ENCODE data around the gene MTIF3. TPM values are rescaled to one million over a fixed set of nuclear protein-coding genes. Genes with fewer than 3 reads are reported as not detected.
"Not testable (repeated sequence)": the region's sequence is repeated elsewhere in the genome, so short reads cannot be mapped to it uniquely, and the experiment has no call there.

The MTIF3 gene
- polyA plus RNA-seq, 1 donor: 91.3 TPM

DNA sequence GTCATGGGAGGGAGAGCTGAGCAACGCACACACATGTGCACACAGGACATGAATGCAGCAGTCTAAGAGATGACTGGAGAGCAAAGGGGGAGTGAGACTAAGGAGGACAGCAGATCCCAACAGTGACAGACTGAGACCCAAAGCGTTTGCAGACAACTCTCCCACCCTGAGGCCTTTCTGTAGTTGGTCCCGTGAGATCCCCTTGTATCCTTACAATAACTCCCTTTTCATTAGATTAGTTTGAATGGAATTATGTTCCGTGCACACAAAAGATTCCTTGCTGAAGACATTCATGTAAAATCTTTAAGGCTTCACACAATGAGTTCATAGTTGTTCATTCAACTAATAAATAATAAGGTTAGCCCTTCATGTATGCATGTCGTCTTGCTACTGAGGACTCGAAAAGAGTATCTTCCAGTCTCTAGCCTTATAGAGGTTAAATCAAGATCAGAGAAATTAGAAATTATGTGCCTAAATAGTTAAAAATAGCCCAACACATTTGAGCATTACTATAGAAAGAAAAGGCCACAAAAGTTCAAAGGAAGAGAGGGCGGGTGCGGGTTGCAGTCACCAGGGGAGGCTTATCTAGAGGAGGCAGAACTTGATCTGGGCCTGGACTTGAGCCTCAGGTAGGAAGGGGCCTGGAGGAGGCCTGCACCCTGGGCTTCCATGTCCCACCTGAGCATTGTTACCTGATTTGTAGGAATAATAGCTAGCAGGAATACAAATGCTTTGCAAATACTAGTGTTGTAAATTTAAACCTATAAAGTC is 29.1 kb downstream of the MTIF3 start:
- no peak for DNase-seq

DNA sequence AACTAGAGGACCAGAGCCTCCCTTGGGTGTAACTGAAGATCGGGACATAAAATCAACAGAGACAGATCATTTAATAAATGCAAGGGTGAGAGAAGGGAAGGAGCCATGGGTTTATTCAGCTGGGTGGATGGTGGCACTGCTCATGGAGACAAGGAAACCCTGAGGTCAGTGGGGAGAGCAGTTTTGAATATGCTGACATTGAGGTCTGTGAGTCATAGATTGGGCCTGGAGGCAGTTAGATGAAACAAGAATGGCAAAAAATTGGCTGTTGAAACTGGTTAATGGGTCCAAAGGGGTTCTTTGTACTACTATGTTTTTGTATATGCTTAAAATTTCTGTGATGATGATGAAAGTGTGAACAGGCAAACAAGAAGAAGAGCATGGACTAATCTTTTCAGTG is 31.0 kb downstream of the MTIF3 start:
- no peak for DNase-seq

DNA sequence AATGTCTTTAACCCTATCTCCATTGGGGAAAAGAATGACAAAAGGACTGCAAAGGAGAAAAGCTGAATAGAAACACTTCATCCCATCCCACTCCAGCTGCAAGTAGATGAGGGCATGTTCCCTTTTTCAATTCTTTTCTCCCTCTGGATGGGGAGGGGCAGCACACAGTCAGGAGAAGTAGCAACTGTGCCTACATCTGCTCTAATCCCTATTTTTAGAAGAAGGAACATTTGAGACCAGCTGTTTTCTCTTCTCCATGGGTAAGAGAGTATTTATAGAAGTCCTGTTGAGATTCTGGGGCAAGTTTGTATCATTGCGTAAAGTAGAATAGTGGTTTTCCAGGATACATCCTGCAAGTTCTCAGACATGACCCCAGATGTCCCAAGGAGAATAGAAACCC is 35.2 kb downstream of the MTIF3 start:
- DNase-seq: no peak

DNA sequence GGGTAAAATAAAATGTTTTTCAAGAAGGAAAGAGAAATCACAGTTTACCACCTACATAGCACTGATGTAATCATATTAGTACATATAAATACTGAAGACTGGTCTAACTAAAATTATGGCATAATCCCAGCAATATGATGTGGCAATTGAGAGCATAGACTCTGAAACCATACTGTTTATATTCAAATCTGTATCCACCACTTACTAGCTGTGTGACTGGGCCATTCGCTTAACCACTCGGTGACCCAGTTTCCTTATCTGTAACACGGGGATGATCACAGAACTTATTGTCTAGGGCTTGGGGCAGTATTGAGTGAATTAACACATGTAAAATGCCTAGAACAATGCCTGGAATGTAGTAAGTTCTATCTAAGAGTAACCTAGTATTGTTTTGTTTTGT is 39.0 kb downstream of the MTIF3 start:
- no peak for DNase-seq

DNA sequence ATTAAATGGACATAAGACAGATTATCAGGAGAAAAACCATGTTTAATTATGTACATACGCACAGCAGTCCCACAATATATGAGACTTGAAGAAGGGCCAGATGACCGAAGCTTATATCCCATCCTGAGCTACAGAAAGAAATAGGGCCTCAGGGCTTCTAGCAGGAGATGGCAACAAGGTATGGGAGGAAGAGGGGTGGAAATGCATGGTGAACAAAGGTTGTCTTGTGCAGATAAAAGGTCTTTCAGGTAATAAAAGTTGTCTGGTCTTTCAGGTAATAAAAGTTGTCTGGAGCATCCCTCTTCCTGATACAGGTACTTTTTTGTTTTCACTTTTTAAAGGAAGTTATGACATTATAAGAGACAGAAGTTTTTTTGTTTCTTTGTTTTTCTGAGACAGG is 41.4 kb downstream of the MTIF3 start:
- no peak for DNase-seq

DNA sequence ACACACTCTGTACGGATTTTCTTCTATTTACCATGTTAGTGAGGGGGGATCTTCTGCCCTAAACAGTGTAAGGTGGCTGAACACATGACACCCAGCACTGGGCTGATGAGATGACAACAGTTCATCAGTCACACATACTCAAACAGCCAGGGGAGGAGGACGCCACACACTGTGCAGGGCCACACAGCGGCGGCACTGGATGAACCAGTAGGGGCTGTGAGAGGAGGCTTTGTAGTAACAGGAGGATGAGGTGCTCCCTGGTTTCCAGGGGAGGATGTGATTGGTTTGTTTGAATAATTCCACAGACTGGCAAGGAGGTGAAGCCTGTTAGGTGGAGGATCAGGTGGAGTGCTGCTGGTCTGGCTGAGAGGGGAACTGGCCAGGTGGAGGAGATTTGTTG is 42.3 kb downstream of the MTIF3 start:
- no peak for DNase-seq

DNA sequence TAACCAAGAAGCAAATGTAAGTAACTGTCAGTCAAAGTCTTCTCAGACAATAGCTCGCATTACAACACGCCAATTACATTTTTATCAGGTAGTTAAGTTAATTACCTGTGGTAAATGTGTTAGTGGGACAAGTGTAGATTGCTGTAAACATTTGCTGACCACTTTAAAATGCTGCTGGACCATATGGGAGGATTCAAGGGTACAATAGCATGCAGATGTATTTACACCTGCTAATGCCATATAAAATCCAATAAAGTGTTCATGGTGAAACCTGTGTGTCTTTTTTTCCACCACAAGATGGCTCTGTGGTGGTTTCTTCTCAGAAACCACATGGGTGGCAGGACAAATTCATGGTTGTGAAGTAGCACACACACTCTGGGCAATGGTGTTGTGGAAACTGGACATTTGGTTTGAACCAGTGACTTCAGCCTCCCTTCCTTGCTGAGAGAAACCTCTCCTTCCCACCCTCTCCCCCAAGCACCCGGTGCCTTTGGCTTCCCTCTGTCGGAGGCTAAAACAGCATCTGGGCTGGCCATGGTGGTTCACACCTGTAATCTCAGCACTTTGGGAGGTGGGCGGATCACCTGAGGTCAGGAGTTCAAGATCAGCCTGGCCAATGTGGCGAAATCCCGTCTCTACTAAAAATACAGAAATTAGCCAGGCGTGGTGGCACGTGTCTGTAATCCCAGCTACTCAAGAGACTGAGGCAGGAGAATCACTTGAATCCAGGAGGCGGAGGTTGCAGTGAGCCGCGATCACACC is 44.0 kb downstream of the MTIF3 start:
- DNase-seq: no peak

DNA sequence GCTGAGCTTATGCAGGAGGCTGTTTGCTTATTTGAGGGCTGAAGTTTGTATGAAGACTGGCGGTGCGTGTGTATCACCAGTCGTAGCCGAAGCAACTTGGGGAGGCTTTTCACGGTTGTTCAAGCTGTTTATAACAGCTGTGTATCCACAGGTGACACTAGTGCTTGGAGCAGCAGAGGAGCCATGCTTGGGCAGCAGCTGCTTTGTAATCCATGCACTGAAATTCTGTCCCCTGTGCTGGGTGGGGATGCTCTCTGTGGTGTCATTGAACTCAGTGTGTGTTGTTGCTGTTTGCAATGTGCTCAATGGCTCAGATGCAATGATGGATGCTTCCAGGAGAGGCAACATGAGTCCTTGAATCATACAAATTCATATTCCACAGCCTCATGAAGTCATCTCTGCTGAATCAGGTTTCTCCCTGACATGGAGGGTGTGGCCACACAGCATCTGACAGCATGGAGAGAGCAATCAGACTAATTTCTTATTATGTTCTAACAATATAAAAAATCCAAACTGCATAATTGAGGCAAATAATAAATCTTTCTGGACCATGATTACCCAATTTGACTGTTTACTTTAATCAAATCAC is 44.7 kb downstream of the MTIF3 start:
- DNase-seq: no peak

DNA sequence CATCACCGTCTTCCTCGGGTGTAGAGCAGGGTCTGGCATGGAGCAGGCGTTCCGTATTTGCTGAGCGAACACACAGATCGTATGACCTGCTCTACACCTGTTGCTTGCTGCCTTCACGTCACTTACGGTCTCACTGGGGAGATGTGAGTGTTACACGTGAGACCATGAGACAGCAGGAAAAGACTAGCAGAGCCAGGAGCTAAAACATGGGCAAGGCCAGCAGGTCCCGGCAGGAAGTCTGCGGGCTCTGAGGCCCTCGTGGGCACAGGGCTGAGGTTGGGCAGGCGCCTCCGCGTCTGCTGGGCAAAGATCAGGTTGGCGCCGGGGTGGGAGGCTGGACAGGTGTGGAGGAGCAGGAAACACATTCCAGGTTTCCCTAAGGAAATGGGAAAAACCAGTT is 45.7 kb downstream of the MTIF3 start:
- no peak for DNase-seq

DNA sequence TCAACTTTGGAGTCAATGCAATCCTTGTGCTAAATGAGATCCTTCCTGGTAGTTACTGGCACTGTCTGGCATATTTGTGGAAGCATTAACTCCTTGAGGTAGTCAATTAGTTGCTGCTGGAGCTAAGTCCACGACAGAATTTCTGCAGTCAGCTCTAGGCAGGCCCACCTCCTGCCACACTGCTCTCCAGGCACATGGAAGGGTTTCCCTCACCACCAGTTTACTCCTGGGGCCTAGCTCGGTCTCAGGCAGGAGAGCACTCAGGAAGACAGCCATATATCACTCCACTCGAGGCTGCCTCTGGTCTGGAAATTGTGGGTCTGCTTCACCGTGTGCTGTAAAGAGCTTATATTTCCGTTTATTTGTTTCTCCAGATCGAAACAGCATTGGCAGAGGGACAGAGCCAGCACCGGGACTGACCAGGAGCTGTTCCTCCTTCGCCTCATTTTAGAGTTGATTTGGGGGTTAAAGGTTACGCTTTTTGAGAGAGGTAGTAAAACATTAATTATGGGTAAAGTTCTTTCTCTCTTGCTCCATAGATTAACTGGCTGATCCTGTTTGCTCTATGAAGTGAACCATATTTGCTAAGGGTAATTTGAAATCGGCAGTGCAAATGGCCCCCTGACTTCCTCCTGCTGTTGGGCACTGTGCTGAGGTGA is 46.5 kb downstream of the MTIF3 start:
- DNase-seq: no peak

DNA sequence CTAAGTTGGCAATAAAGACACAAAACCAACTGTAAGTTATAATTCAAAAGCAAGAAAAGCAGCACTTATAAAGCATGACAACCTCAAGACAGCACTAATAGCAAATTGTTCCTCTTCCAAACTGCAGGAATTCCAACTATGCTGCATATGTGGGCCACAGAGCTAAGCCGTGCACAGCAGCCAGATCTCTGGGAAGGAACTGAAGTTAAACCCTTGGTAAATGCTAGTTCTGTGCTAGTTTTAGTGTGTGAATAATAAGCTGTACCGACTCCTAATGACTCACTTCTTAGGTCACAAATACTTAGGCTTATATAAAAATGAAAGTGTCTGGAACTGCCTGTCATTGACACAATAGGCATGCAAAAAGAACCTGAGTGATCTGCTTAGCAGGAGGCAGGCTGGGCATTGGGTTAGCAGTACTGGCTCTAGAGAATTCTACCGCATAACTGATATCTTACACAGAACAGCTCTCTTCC is 47.1 kb downstream of the MTIF3 start:
- DNase-seq: no peak

DNA sequence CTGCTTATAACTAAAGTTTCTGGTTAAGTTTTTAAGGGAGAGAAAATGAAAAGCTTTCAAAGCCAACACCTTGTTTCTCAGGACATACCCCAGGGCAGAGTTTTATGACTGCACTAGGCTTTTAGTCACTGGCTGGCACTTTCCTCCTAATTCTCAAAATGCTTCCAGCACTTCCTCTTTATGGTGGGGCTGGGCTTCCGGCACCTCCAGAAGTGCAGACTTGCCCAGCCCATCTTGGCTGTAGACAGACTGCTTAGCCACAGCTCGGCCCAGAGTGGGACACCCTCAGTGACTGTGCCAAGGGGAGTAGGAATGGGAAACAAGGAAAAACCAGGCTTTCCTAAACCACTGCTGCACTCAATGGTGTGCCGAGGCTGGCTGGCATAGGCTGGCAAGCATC is 49.2 kb downstream of the MTIF3 start:
- DNase-seq: no peak

DNA sequence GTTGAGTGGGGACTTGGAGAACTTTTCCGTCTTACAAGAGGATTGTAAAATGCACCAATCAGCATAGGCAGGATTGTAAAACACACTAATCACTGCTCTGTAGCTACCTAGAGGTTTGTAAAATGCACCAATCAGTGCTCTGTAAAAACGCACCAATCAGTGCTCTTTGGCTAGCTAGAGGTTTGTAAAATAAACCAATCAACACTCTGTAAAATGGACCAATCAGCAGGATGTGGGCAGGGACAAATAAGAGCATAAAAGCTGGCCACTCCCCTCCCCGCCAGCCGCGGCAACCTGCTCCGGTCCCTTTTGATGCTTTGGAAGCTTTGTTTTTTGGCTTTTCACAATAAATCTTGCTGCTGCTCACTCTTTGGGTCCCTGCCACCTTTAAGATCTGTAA is 50.0 kb downstream of the MTIF3 start:
- DNase-seq: not testable (repeated sequence)

DNA sequence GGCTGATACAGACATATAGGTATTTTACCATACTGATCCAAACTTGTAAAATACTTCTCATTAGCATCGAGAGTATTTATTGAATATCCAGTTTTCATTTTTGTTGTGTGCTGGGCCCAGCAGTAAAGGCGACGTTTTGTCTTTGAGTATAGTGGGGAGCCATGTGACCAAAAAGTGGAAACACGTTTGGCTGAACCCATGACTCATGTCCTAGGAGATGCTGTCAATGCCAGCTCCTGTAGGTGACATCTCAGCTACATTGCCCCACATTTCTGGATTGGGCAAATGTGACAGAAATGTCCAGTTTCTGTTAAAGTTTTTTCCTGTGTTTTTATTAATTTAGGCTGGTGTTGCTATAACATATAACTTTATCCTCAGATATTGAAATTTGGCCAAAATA is 52.0 kb downstream of the MTIF3 start:
- no peak for DNase-seq

DNA sequence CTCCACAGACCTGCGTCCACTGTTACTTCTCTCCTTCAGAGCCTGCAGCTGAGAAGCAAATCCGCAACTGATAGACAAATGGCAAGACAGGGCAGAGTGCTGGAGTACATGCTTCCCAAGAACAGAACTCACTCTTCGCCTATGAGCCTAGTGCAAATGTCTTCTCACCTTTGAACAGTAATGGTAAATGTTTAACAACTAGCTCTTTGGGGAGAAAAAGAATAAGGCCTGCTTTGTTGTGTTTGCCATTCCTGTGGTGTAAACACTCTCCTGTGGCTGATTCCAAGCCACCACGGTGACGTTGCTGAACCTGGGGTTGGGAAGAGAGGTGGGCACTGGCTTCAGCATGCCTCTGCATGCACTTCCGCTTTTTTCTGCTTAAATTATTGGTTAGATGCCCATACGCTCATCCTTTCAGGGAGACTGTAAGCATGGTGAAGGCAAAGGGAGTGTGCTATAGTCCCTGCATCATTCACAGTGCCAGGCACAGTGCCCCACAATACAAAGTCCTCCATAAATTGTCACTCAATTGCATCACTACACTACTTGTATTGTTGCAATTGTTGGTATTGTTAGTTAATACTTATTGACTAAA is 54.0 kb downstream of the MTIF3 start:
- DNase-seq: no peak

DNA sequence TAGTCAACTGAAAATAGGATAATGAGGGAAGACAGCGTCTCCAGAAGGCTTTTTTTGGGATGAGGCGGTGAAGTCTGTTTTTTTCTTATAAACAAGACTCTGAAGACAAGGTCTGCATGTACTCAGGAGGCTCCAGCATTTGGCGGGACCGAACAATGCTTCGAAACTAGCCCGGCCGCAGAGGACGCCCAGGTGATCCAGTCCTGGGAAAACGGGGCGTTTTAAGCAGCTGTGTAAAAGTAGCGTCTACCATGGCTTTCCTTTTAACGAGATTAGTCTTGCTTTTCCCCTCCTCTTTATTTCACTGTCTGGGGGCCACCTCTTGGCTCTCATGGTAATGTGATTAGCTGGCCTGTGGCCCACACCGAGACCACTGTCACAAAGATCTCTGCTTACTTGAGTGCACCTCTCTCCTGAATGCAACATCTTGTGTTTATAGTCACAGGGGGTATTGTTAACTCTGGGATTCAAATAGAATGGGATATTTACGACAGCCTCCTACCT is 55.3 kb downstream of the MTIF3 start:
- no peak for DNase-seq

DNA sequence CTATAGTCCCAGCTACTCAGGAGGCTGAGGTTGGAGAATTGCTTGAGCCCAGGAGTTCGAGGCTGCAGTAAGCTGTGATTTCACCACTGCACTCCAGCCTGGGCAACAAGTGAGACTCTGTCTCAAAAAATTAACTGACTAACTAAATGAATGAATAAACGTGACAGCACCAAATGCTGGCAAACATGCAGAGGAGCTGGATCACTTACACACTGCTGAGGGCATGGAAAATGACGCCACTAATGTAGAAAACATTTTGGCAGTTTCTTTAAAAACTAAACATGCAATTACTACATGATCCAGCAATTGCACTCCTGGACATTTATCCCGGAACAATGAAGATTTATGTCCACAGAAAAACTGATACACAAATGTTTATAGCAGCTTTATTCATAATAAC is 57.3 kb downstream of the MTIF3 start:
- DNase-seq: no peak

DNA sequence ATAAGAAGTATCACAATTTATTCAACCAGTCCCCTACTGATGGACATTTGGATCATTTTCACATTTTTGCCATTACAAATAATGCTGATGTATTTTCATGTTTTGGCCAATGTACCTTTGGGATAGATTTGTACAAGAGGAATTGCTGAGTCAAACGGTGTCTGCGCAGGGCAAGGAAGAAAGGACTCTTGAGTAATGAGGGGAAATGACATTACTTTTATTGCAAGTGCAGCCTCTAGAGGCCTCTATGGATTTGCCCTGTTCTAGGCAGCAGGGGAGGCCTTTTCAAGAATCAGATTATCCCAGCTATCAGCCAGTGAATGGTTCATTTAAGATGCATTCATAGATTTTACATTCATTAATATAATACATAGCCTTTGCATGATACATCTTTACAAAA is 58.9 kb downstream of the MTIF3 start:
- no peak for DNase-seq

DNA sequence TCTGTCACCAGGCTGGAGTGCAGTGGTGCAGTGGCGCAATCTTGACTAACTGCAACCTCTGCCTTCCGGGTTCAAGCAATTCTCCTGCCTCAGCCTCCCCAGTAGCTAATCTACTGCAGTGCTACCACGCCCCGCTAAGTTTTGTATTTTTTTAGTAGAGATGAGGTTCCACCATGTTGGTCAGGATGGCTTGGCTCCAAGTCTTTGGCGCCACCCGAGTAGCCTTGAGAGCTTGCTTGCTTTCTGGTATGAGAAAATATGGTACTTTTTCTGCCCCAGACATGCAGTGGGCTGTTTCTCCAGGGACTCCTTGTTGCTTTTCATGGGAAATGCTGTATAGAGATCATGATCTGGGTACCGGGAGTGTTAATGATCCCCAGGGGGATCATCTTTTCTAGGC is 60.5 kb downstream of the MTIF3 start:
- DNase-seq: no peak

DNA sequence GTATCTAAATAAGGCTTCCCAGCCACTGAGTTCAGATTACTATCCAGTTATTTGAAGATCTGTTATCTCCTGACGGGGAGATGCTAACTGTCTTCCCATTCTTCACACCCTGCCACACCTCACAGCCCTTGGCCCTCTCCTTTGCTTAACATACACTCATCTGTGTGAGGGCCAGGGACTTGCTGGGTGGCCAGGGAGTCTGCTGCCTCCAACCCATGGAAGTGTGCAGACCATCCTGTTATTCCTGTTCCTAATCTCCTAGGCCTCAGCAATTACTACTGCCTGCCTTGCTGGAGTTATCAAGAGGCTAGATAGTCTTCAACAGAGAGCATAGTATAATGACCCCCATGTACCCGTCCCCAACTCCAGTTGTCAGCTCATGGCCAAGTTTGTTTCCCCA is 62.1 kb downstream of the MTIF3 start:
- DNase-seq: no peak

Measured in left kidney (tissue), 2 donors.